Mesodermal cell (in vitro differentiated cells): ENCODE data around the gene CACNA1B.

Experiments
- H3K27ac ChIP-seq: 2 replicates; pipeline ENCODE4 v1.7.0; 2013; ENCODE audit warnings: mild to moderate bottlenecking, low read depth, low read length, moderate library complexity; ENCODE audit not compliant: severe bottlenecking
- H3K36me3 ChIP-seq: 2 replicates; pipeline ENCODE4 v1.7.1; 2013; ENCODE audit warnings: mild to moderate bottlenecking, low read length, moderate library complexity; ENCODE audit not compliant: control insufficient read depth, insufficient read depth
- H3K4me1 ChIP-seq: one replicate; pipeline ENCODE4 v1.7.1; 2013; ENCODE audit warnings: mild to moderate bottlenecking, low read length; ENCODE audit not compliant: insufficient read depth, control insufficient read depth, poor library complexity, severe bottlenecking
- H3K4me3 ChIP-seq: 2 replicates; pipeline ENCODE4 v1.7.0; 2013; ENCODE audit warnings: low read length, control low read depth, mild to moderate bottlenecking; ENCODE audit not compliant: insufficient read depth, poor library complexity, severe bottlenecking; ENCODE audit errors: extremely low read depth
- H3K9me3 ChIP-seq: 2 replicates; pipeline ENCODE4 v1.7.1; 2013; ENCODE audit warnings: mild to moderate bottlenecking, low read length, moderate library complexity; ENCODE audit not compliant: control insufficient read depth
- WGBS, 2 experiments: methylation state at CpG; one replicate each; pipeline ENCODE4 v1.1.5; 2013; ENCODE audit warnings: missing lambda C conversion rate in 2 of 2; ENCODE audit not compliant: insufficient coverage in 2 of 2; 5-methylcytosine and 5-hydroxymethylcytosine counted together

Gene CACNA1B

GRCh38 chr9:138042640-138043039 lies 165.1 kb downstream of the CACNA1B start:
- Histone ChIP-seq H3K4me3 (no peak overlapping the region), H3K9me3 (peaks cover 3% of the 10 kb centered on the region), H3K27ac (no peak overlapping the region), H3K4me1 (no peaks in the 10 kb centered on the region), H3K36me3 (no peaks in the 10 kb centered on the region)
- 74 to 80% methylated on average over 6 of the region's 8 CpGs for WGBS, 2 experiments

DNA sequence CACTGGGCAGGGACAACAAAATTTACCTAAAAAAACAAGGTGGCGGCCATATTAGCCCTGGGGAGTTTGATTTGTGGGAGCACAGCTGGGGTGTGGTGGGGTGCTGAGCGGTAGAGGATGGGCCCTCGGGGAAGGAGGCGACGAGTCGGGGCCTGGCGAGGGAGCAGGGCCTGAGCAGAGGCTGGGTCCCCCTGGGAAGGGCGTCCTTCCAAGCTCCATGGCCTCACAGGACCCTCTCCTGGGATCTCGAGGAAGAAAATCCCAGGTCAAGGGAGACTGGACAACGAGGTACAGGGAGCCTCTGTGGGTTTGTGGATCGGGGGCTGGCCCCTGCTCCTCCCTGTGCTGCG lies 165.5 kb downstream of the CACNA1B start:
- no peak overlapping the region for H3K4me3 ChIP-seq
- 92 to 93% methylated on average over 10 to 12 of the region's 12 CpGs for WGBS, 2 experiments
- no peaks in the 10 kb centered on the region for H3K36me3 ChIP-seq
- H3K27ac ChIP-seq = no peak overlapping the region
- H3K4me1 ChIP-seq = no peaks in the 10 kb centered on the region
- H3K9me3 ChIP-seq = peaks cover 3% of the 10 kb centered on the region

GRCh38 chr9:138043411-138044345 lies 166.1 kb downstream of the CACNA1B start:
- no peak overlapping the region for H3K4me3 ChIP-seq
- no peak overlapping the region for H3K27ac ChIP-seq
- H3K36me3 ChIP-seq = no peaks in the 10 kb centered on the region
- no peaks in the 10 kb centered on the region for H3K4me1 ChIP-seq
- 92 to 94% methylated on average over 32 to 40 of the region's 42 CpGs for WGBS, 2 experiments
- H3K9me3 ChIP-seq = peaks cover 3% of the 10 kb centered on the region

GRCh38 chr9:138044485-138045383 lies 167.2 kb downstream of the CACNA1B start:
- Histone ChIP-seq H3K36me3 (no peaks in the 10 kb centered on the region), H3K27ac (no peak overlapping the region), H3K4me1 (no peaks in the 10 kb centered on the region), H3K4me3 (no peak overlapping the region), H3K9me3 (peaks cover 3% of the 10 kb centered on the region)
- WGBS, 2 experiments = 90 to 93% methylated on average over 7 to 18 of the region's 18 CpGs

DNA sequence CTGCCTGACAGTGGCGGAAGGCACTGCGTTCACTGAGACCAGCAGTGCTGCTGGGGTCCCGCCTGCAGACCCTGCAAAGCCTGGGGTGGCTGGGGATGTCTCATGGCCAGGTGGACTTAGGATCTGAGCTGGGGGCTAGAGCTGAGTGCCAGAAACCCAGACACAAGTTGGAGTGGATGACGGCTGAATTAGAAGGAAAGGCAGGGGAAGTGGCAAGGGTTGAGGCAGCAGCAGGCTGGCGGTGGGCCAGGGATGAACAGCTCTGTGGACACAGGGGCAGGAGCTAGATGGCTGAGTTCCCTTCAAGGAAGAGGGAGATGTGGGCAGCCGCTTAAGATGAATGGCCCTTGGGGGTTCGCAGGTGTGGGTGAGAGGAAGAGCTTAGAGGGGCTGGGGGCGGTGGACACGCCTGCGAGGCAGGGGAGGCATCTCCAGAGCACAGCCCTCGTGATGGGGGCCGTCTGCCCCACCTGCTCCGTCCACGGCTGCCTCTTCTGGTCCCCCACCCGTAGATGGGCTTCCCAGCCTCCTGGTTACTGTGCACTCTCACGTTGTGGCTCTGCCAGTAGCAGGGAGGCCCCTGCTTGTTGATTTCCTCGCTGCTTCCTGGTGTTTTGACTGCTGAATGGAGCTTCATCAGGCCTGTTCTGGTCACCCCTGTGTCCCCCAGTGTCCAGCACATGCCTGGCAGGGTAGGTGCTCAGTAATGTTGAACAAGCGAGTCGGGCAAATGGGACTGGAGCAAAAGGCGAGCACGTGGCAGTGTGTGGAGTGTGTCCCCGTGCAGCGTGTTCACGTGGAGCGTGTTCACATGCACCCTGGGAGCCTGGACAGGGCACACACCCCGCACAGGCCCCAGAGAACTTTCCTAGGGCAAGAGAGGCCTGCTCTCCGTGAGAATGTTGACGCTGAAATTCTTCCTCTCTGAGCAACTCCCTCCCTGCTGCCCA lies 168.2 kb downstream of the CACNA1B start:
- no peaks in the 10 kb centered on the region for H3K4me1 ChIP-seq
- no peak overlapping the region for H3K27ac ChIP-seq
- no peak overlapping the region for H3K4me3 ChIP-seq
- 85 to 87% methylated on average over 25 of the region's 28 CpGs for WGBS, 2 experiments
- H3K36me3 ChIP-seq = no peaks in the 10 kb centered on the region
- peaks cover 3% of the 10 kb centered on the region for H3K9me3 ChIP-seq

DNA sequence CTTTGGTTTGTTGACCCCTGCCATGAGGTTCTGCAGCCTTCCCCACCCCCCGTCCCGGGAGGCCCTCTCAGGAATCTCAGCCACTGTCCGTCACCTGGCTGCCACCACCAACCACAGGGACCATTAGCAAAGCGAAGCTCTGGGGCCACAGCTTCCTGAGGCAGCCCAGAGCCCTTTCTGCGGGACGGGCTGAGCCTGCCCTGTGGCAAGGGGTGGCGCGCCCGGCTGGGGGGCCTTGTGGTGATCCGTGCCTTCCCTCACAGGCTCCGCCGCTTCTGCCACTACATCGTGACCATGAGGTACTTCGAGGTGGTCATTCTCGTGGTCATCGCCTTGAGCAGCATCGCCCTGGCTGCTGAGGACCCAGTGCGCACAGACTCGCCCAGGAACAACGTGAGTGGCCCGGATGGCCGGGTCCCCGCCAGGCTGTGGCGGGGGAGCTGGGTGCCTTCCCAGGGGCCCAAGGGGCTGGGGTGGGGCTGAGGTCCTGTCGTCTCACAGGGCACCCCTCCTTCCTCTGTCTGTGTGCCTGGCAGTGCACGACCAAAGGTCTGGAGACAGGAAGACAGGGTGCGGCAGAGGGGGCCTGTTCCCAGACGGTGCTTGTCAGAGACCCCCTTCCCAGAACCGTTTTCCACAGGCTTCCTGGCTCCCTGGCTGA lies 169.2 kb downstream of the CACNA1B start:
- Histone ChIP-seq H3K9me3 (peaks cover 3% of the 10 kb centered on the region), H3K27ac (no peak overlapping the region), H3K36me3 (no peaks in the 10 kb centered on the region), H3K4me3 (no peak overlapping the region), H3K4me1 (no peaks in the 10 kb centered on the region)
- 90 to 93% methylated on average over 22 to 29 of the region's 29 CpGs for WGBS, 2 experiments

- H3K9me3 ChIP-seq = peaks cover 3% of the 10 kb centered on the region
- WGBS, 2 experiments = 90 to 92% methylated on average over 4 to 8 of the region's 8 CpGs
- no peak overlapping the region for H3K4me3 ChIP-seq
- H3K36me3 ChIP-seq = no peaks in the 10 kb centered on the region
- H3K4me1 ChIP-seq = no peaks in the 10 kb centered on the region
- no peak overlapping the region for H3K27ac ChIP-seq
Measured at GRCh38 chr9:138047469-138048040, 170.0 kb downstream of the CACNA1B start.

GRCh38 chr9:138048184-138048583 lies 170.6 kb downstream of the CACNA1B start:
- WGBS, 2 experiments = 93% methylated on average over 7 of the region's 7 CpGs
- Histone ChIP-seq H3K36me3 (no peaks in the 10 kb centered on the region), H3K9me3 (peaks cover 3% of the 10 kb centered on the region), H3K27ac (no peak overlapping the region), H3K4me1 (no peaks in the 10 kb centered on the region), H3K4me3 (no peak overlapping the region)

DNA sequence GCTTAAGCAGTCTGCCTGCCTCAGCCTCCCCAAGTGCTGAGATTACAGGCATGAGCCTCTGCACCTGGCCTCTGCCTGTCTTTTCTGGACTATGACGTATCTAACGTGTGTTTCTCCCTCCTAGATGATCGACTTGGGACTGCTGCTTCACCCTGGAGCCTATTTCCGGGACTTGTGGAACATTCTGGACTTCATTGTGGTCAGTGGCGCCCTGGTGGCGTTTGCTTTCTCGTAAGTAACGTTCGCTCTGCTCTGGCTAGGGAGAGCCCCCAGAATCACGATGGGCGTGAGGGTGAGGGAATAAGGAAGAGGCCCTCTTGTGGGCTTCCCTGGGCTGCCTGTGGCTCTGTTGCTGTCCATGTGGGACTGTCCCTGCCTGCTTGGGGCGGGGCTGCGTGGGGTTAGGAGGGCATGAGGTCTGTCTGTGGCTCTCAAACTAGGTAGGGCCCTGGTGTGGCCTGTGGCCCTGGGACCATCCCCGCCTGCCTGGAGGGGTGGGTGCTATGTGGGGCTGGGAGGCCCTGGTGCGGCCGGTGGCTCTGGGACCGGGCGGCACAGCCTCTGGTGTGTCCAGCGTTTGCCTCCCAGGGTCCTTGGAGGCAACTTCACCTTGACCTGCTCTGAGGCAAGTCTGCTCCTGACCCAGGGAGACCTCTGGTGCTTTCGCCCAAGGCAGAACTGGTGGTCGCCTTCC lies 171.7 kb downstream of the CACNA1B start:
- Histone ChIP-seq H3K4me3 (no peak overlapping the region), H3K36me3 (no peaks in the 10 kb centered on the region), H3K27ac (no peak overlapping the region), H3K9me3 (peaks cover under 1% of the 10 kb centered on the region), H3K4me1 (no peaks in the 10 kb centered on the region)
- 94 to 95% methylated on average over 20 to 21 of the region's 21 CpGs for WGBS, 2 experiments
